PFSK-1 (cell line): Measurements from ENCODE around the gene SLC25A45.

ENCODE experiments used
- FOXP2 ChIP-seq: optimal IDR thresholded peaks from 2 replicates; pipeline ENCODE3; 2011; ENCODE audit warnings: borderline replicate concordance, control low read depth, inconsistent platforms; ENCODE audit not compliant: insufficient read depth; ENCODE audit errors: extremely low read length, extremely low read depth
- POLR2AphosphoS5 ChIP-seq: IDR thresholded peaks from 2 replicates; pipeline ENCODE4 v1.6.1; 2012; ENCODE audit warnings: low read depth, mild to moderate bottlenecking, control low read depth, low read length, moderate library complexity
- SIN3A ChIP-seq: IDR thresholded peaks from 2 replicates; pipeline ENCODE4 v1.6.1; 2012; ENCODE audit warnings: mild to moderate bottlenecking, low read length, moderate library complexity, borderline replicate concordance; ENCODE audit not compliant: insufficient read depth
- TAF1 ChIP-seq: IDR thresholded peaks from 2 replicates; pipeline ENCODE4 v1.6.1; 2012; ENCODE audit warnings: low read length, control low read depth, borderline replicate concordance; ENCODE audit not compliant: insufficient read depth
- TF ChIP-seq, protein P1 (sequence below), 2 experiments: IDR thresholded peaks; 2 replicates each; pipeline versions ENCODE4 v1.6.1 to v1.8.0; 2011 to 2012; ENCODE audit warnings: low read depth in 2 of 2, low read length in 2 of 2, control low read depth in 1 of 2, inconsistent platforms in 1 of 2, mild to moderate bottlenecking in 1 of 2, moderate library complexity in 1 of 2; ENCODE audit not compliant: insufficient read depth in 1 of 2

Gene SLC25A45

DNA sequence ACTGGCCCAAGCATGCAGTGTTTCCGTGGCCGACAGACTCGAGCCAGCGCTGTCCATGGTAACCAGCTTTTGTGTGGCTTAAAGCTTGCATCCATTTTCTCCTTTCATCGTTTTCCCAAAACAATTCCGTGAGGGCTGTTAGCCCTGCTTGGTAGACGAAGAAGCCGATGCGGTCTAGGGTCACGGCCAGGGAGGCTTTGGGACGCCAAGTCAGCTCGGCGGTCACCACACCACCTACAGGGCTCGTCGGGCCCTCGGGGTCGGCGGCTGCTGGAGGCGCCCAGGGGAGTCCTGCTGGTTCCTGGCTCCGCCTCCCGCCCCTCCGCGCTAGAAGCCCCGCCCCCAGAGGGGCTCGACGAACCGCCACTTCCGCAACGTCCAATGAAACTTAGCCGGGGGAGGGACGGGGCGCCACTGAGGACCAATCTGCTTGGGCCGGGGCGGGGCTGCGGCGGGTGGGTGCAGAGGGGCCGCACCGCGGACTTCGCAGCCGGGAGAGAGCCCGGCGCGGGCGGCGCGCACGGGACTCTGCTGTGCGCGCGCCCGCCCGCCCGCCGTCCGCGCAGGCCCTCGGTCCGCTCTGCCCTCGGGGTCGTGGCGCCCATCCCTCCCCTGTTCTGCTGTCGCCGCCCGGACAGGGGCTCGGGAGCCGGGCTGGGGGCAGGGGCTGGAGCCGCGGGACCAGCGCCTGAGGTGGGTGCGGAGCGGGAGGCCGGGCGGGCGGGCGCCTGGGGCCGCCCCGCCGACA lies 28.0 kb downstream of the SLC25A45 start, which contains the start of gene TIGD3:
Gene TIGD3, plus strand, starts transcription at position 487 of the 748 bp plus-strand sequence. CDS start 1,058 bp downstream, outside the sequence.
- TF ChIP-seq POLR2AphosphoS5 = peak; percentile 15; the same call in 1 of the 2 replicates
- TF ChIP-seq, protein P1, sequence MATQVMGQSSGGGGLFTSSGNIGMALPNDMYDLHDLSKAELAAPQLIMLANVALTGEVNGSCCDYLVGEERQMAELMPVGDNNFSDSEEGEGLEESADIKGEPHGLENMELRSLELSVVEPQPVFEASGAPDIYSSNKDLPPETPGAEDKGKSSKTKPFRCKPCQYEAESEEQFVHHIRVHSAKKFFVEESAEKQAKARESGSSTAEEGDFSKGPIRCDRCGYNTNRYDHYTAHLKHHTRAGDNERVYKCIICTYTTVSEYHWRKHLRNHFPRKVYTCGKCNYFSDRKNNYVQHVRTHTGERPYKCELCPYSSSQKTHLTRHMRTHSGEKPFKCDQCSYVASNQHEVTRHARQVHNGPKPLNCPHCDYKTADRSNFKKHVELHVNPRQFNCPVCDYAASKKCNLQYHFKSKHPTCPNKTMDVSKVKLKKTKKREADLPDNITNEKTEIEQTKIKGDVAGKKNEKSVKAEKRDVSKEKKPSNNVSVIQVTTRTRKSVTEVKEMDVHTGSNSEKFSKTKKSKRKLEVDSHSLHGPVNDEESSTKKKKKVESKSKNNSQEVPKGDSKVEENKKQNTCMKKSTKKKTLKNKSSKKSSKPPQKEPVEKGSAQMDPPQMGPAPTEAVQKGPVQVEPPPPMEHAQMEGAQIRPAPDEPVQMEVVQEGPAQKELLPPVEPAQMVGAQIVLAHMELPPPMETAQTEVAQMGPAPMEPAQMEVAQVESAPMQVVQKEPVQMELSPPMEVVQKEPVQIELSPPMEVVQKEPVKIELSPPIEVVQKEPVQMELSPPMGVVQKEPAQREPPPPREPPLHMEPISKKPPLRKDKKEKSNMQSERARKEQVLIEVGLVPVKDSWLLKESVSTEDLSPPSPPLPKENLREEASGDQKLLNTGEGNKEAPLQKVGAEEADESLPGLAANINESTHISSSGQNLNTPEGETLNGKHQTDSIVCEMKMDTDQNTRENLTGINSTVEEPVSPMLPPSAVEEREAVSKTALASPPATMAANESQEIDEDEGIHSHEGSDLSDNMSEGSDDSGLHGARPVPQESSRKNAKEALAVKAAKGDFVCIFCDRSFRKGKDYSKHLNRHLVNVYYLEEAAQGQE (IDR thresholded peaks at IDR 0.05; ENCODE audit: insufficient read depth in 1 of 2, low read depth in 2 of 2, low read length in 2 of 2) = peak; percentile 95 to 97
- peak; percentile 9 for TF ChIP-seq FOXP2
- TF ChIP-seq TAF1 = no peak
- TF ChIP-seq SIN3A = peak; percentile 94; the same call in 1 of the 2 replicates

DNA sequence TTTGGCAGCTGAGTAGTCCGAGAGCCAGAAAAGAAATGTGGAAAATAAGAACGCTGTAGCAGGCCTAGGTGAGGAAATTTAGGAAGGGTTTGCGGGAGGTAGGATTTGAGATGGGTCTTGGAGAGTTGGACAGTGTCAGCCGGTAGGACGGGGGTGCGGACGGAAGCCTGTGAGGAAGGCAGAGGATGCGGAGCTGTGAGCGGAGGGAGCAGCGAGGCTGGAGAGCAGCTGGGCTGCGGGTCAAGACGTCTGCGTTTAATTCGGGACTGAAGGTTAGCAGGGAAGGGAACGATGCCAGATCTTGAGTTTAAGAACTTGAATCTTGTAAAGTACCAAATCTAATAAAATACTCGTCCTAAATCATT lies 28.6 kb downstream of the SLC25A45 start:
- TF ChIP-seq, protein P1 (IDR thresholded peaks at IDR 0.05; ENCODE audit: insufficient read depth in 1 of 2, low read depth in 2 of 2, low read length in 2 of 2) = no peak
- TF ChIP-seq SIN3A = no peak
- 0 out of 2 replicates have a peak, but pooled peaks have one; percentile 32 for TF ChIP-seq POLR2AphosphoS5
- no peak for TF ChIP-seq FOXP2

DNA sequence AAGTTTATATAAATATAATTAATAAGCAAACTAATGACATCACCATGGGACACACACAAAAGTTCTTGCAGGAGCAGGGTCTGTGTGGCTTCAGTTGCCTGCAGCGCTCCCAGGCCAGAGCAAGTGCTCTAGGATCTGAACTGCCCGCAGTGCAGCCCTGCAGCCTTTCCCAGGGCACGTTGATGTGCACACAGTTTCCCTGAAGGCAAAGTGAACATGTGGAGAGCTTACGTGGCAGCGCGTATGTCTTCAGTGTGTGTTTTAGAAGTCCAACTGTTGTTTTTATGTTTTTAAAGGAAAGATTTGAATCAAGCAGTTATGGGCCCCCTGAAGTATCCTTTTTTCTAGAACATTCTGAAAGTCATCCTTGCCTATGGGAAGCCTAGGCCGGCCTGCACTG lies 29.1 kb downstream of the SLC25A45 start:
- TF ChIP-seq, protein P1 (IDR thresholded peaks at IDR 0.05; ENCODE audit: insufficient read depth in 1 of 2, low read depth in 2 of 2, low read length in 2 of 2) = no peak
- TF ChIP-seq SIN3A (no peak), TAF1 (no peak), FOXP2 (no peak), POLR2AphosphoS5 (no peak)

DNA sequence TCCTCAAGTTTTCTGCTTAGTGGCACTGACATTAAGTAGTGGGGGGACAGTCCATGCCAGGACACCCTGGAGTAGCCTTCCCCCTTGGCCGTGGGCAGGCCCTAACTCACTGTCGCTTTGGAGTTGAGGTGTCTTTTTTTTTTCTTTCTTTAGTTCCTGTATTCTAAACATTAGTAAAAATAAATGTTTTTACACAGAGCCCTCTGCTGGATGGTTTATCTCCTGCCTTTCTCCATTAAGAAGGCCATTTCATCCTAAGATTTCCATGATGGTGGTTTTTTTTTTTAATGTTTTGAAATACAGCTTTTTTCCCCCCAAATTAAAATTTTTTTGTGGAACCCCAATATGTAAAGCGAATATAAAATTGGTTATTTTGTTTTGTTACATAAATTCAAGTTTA lies 29.7 kb downstream of the SLC25A45 start:
- TF ChIP-seq, protein P1 (IDR thresholded peaks at IDR 0.05; ENCODE audit: insufficient read depth in 1 of 2, low read depth in 2 of 2, low read length in 2 of 2) = no peak
- TF ChIP-seq POLR2AphosphoS5 = no peak
- TF ChIP-seq SIN3A = no peak
- no peak for TF ChIP-seq TAF1
- TF ChIP-seq FOXP2 = no peak

DNA sequence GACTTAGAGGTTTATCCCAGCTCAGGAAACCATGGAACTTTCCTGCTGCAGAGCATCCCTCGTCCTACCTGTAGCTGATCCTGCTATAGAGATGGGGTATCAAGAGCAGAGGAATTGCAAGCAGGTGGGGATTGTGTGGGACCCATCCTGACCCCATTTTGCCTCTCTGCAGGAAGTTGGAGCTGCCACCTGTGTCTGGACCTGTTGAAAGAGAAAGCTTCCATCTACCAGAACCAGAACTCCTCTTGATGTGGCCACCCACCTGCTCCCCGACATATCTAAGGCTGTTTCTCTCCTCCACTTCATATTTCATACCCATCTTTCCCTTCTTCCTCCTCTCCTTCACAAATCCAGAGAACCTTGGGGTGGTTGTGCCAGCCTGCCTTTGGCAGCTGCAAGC lies 30.9 kb downstream of the SLC25A45 start:
- TF ChIP-seq POLR2AphosphoS5 (no peak), FOXP2 (no peak), TAF1 (no peak), SIN3A (no peak)
- TF ChIP-seq, protein P1 (IDR thresholded peaks at IDR 0.05; ENCODE audit: insufficient read depth in 1 of 2, low read depth in 2 of 2, low read length in 2 of 2) = no peak
